Muscle of arm (tissue), 12 donors: ENCODE results near the gene CCDC63. TPM values are rescaled to one million over a fixed set of nuclear protein-coding genes. Genes with fewer than 3 reads are reported as not detected.
"Not testable (repeated sequence)": the region's sequence is repeated elsewhere in the genome, so short reads cannot be mapped to it uniquely, and the experiment has no call there.

Experiments
- DNase-seq: peaks from one replicate; pipeline ENCODE4 v3.0.0-alpha.2; 2013
- polyA plus RNA-seq, 12 donors: library from polyadenylated mRNA; unstranded; fragments of 120-200 nt; gene quantifications; one replicate each; pipeline ENCODE4 v1.2.1, GENCODE V29; 2013; ENCODE audit not compliant: insufficient read length in 12 of 12

The CCDC63 gene
- polyA plus RNA-seq, 12 donors: 0.11 to 0.19 (median 0.11) TPM; not detected in 9

DNA sequence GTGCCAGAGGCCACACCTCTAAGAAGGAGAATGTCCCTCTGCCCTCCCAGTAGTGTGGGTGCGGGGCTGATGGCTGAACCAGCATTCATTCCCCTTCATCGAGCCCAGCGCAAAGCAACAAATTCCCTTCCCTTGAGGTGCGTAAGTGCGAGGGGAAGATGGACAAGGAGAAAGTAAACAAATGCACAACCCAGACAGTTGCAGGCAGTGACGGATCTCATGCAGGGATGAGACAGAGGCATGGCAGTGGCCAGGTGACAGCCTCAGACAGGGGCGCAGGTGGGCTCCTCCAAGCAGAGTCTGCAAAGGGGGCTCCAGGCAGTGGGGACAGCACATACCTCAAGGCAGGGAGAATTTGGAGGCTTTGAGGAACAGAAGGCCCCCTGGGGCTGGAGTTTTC lies 75.9 kb downstream of the CCDC63 start:
- no peak for DNase-seq

DNA sequence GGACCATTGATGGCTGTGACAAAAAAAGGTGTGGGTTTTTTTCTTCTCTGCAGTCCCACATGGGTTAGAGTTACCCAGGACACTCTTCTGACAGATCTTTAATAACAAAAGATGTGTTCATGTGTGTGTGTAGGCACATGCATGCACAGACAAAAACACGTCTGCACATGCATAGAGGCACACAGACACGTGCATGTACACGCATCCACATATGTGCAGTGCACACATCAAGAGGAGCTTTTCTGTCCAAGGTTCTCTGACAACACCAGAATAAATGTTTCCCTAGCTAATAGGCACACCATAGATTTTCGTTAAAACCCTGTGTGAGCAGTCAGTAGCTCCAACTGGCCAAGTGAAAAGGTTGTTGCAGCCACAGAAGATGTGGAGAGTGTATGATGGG lies 76.4 kb downstream of the CCDC63 start:
- DNase-seq: no peak

DNA sequence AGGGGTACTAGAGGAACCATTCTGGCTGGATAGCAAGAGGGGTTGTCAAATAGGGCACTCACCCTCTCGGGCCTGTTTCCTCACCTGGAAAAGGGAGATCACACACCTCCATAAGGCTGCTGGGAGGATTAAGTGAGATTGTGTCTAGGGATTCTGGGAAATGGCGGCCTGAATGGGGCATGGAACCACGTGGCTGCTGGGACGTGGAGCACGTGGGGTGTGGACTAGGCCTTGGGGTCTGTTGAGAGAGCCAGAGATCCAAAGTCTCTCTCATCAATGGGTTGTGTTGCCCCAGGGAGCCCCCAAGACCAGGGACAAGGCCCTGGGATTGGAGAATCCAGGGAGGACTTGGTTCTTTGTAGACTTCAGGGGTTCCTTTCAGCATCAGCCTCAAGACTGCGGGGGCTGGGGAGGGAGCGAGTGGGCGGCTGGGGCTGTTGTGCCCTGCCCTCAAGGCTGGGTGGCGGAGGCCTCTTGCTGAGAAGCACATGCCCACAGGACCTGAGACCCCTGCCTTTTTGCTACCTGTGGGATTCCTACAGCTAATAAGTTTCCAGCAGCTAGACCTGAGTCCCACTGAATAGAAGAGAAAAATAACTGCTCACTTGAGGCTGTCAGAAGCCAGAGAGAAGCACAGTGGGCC lies 77.0 kb downstream of the CCDC63 start:
- DNase-seq: no peak

DNA sequence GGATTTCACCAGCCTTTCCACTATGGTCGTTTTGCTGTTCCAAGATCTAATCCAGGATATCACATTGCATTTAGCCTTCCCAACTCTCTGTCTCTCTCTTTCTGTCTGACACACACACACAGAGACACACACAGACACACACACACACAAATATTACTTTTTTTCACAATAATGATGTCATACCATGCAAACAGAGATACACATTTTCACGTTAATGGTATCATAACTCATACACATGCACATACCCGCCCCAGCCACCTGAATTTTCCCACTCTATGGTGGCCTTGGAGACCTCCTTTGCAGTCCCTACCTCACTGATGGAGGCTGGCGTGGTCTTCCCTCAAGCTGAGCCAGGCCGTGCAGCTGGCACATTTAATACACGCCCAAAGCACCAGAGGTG lies 80.8 kb downstream of the CCDC63 start:
- DNase-seq: no peak

GRCh38 chr12:110928700-110929099 lies 81.9 kb downstream of the CCDC63 start:
- no peak for DNase-seq

GRCh38 chr12:110929818-110930217 lies 83.0 kb downstream of the CCDC63 start:
- no peak for DNase-seq

DNA sequence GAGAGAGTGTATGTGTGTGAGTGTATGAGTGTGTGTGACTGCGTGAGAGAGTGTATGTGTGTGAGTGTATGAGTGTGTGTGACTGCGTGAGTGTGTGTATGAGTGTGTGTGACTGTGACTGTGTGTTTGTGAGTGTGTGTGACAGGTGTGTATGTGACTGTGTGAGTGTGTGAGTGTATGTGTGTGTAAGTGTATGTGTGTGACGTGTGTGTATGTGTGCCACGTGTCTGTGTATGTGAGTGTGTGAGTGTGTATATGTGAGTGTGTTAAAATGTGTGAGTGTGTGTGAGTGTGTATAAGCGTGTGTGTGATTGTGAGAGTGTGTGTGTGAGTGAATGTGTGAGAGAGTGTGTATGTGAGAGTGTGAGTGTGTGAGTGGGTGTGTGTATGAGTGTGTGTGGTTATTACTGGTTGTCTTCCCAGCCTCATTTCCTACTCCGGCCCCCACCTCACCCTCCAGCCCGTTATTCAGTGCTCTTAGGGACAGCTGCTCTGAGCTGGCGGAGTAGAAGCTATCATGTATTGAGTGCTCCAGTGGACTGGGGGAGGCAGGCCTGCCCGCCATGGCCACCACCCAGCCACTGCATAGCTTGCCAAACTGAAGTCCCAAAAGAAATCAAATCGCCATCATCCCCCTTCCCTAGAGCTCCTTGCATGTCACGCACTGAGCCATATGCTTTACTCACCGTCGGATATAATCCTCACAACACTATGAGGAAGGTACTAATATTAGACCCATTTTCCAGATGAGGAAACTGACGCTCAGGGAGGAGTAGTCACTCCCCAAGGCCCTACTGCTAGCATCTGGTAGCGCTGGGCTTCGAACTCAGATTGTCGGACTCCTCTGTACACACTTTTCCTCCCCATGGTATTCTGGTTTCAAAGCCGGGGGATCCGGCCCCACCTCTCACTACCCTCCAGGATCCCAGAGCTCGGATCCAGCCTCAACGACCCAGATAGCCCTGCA lies 83.8 kb downstream of the CCDC63 start:
- DNase-seq: no peak

DNA sequence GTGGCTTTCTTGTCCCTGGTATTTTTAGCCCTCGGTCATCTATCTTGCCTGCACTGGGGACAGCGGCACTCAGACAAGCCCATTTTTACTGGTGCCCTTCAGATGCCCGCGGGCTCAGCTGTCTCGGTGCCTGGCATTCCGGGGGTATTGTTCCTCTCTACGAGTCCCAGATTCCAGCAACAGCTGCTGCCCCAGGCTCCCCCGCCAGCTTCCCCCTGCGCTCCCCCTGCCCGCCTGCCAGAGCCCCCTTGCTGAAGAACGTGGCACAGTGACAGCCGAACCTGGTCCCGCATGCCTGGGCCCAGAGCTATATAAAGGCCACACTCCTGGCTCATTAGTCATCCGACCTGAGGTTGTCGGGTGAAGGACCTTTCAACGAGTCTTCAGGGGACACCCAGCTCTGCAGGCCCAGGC lies 84.5 kb downstream of the CCDC63 start:
- peak; percentile 27 for DNase-seq

DNA sequence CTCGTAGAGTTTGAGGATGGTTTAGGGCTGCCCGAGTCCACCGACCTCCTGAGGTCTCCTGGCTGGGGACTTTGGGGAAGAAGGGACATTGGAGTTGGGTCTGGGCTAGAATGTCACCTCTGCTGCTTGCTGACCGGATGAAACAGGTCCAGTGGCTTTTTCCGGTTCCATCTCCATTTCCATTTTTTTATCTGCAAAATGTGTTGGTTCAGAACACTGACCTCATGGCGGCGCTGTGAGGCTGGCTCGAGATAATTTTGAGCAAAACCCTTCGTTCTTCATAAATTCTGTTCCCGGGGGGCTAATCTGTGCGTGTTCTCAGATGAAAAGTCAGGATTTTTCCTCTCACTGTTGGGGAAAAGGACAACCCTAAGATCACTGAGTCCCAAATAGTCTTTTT lies 85.3 kb downstream of the CCDC63 start:
- DNase-seq: no peak

DNA sequence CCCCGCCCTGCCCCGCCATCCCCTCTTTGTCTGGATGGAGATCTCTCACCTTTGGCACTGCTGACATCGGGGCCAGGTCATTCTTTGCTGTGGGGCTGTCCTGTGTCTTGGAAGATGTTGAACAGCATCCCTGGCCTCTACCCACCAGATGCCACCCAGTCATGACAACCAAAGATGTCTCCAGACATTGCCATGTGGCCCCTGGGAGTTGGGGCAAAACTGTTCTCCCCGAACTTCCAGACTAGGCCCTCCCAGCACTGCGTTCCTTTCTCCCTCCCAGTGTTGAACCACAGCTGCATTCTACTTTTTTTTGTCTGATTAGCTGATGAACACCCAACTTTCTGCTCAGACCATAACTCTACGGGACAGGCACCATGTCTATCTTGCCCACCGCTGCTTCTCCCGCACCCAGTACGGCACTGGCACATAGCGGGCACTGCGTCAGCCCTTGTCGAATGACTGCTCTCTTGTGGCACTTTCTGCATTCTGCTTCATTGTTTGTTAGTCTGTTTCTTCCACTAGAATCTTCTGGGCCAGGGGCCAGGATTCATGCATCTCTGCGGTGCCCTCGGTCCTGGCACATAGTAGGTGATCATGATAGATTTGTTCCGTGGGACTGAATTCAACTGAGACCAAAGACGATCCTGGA lies 86.7 kb downstream of the CCDC63 start:
- no peak for DNase-seq

DNA sequence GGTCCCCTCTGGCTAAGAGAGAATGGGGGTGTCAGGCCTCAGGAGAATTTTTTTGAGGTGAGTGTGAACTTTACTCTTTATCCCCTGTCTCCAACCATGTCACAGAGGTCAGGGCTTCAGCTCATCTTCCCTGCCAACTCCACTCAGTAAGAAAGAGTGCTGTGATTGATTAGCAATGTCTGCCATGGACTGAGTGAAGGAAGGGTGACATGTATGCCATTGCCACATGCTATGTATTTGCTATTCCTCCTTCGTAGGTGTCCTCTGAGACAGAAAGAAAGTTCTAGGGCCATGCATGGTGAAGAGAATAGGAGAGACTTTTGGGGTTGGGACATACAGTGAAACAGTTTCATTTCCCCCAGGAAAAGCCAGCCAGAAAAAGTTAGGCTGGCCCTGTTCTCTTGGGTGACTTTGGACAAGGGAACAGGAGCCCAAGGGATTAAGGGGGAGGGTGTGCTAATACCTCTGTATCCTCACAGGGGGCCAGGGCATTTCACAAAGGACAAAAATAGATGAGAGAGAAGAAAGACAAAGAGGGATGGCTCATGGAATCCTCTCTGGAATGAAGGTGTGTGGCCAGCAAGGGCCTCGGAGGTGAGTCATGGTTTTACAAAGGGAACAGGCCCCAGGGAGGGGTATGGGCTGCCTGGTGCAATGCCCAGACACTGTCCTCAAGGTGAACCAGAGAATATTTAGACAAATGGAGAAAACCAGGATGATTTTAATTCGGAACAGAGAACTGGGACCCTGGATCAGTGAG lies 87.5 kb downstream of the CCDC63 start:
- no peak for DNase-seq

GRCh38 chr12:110935588-110935987 lies 88.8 kb downstream of the CCDC63 start:
- no peak for DNase-seq

GRCh38 chr12:110936367-110937103 lies 89.7 kb downstream of the CCDC63 start:
- DNase-seq: no peak

DNA sequence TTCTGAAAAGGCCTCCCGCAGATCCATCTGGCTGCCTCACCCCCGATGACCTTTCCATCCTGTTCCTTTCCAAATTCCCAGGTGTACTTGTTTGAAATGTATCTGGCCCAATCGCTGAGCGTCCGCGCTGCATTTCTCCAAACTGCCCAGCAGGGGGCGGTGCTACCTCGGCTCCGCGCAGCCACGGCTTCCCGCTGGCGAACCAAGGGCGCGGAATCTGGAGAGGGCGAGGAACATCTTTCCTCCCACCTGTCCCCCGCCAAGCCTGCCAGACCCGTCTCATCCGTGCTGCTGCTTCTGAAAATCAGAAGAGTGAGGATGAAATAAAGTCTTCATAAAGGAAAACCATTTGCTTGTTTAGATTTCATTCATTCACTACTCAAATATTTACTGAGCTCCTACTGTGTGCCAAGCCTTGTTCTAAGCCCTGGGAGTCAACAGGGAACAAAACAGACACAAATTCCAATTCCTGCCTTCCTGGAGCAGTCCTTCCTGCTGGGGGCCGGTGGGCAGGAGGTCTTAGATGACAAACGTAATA lies 90.4 kb downstream of the CCDC63 start:
- peak; percentile 57 for DNase-seq

- DNase-seq: no peak
Measured at GRCh38 chr12:110940296-110940695, 93.5 kb downstream of the CCDC63 start.

GRCh38 chr12:110940933-110941332 lies 94.1 kb downstream of the CCDC63 start:
- DNase-seq: no peak

DNA sequence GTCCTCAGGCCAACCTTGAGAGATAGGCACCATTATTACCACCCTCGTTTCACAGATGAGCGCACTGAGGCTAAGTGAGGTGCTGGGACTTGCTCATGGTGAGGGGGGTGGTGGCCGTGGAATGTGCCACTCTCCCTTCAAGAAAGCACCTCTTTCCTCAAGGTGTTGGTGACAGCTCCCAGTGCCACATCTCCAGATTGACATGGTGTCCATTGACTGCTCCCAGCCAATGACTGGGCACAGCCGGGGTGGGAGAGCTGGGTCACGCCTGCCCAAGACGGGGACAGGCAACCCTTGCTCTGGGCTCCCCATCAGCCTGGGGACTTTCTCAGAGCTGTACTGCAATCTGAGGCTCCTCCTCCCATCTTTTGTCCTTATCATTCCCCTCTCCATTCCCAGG lies 94.6 kb downstream of the CCDC63 start:
- DNase-seq: no peak

- DNase-seq: no peak
Measured at GRCh38 chr12:110943373-110943772, 96.6 kb downstream of the CCDC63 start.

DNA sequence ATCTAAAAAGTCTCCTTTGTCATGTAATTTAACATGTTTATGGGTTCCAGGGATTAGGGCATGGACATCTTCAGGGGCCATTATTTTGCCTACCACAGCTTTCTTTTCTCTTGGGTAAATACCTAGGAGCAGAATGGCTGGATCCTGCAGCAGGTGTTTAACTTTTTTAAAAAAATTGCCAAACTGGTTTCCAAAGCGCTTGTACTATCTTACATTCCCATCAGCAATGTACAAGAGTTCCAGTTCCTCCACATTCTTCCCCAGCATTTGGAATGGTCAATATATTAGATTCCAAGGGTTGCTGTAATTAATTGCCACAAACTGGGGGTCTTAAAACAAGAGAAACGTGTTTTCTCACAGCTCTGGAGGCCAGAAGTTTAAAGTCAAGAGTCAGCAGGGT lies 101.3 kb downstream of the CCDC63 start:
- DNase-seq: no peak

GRCh38 chr12:110950466-110950865 lies 103.7 kb downstream of the CCDC63 start:
- DNase-seq: not testable (repeated sequence)

DNA sequence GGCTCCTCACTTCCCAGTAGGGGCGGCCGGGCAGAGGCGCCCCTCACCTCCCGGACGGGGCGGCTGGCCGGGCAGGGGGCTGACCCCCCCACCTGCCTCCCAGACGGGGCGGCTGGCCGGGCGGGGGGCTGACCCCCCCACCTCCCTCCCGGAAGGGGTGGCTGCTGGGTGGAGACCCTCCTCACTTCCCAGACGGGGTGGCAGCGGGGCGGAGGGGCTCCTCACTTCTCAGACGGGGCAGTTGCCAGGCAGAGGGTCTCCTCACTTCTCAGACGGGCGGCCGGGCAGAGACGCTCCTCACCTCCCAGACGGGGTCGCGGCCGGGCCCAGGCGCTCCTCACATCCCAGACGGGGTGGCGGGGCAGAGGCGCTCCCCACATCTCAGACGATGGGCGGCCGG lies 104.1 kb downstream of the CCDC63 start:
- DNase-seq: not testable (repeated sequence)
